ENCODE results near the gene GBX1.

GBX1 gene

GRCh38 chr7:151204383-151205032, 37.0 kb upstream of the GBX1 start:
- DNase-seq (ENCODE audit: low spot score) = no peak
- CTCF ChIA-PET = interaction anchor here (0.6 kb wide), 1 partner anchor 100 kb away, joined by 4 read pairs; no protein-coding TSS in a partner anchor
- no peak overlapping the region for H3K27ac ChIP-seq
- no peak for TF ChIP-seq CTCF (conservative IDR thresholded peaks at IDR 0.05; ENCODE audit: low read depth)
- POLR2A ChIA-PET (ENCODE audit: low non-redundant PET) = no interaction called here

GRCh38 chr7:151202836-151203235, 35.3 kb upstream of the GBX1 start:
- ChIA-PET POLR2A (ENCODE audit: low non-redundant PET) (no interaction called here), CTCF (no interaction called here)
- no peak for DNase-seq (ENCODE audit: low spot score)
- TF ChIP-seq CTCF (conservative IDR thresholded peaks at IDR 0.05; ENCODE audit: low read depth) = no peak
- no peak overlapping the region for H3K27ac ChIP-seq

GRCh38 chr7:151201751-151202150, 34.3 kb upstream of the GBX1 start:
- H3K27ac ChIP-seq = no peak overlapping the region
- ChIA-PET CTCF (no interaction called here), POLR2A (ENCODE audit: low non-redundant PET) (no interaction called here)
- DNase-seq (ENCODE audit: low spot score) = no peak
- TF ChIP-seq CTCF (conservative IDR thresholded peaks at IDR 0.05; ENCODE audit: low read depth) = no peak

- DNase-seq (ENCODE audit: low spot score) = no peak
- TF ChIP-seq CTCF (conservative IDR thresholded peaks at IDR 0.05; ENCODE audit: low read depth) = no peak
- no peak overlapping the region for H3K27ac ChIP-seq
- CTCF ChIA-PET = no interaction called here
- POLR2A ChIA-PET (ENCODE audit: low non-redundant PET) = no interaction called here
Observed at GRCh38 chr7:151201344-151201743, 33.9 kb upstream of the GBX1 start.

GRCh38 chr7:151198945-151199848, 31.7 kb upstream of the GBX1 start:
- no peak for DNase-seq (ENCODE audit: low spot score)
- no peak for TF ChIP-seq CTCF (conservative IDR thresholded peaks at IDR 0.05; ENCODE audit: low read depth)
- H3K27ac ChIP-seq = no peak overlapping the region
- ChIA-PET CTCF (no interaction called here), POLR2A (ENCODE audit: low non-redundant PET) (no interaction called here)

GRCh38 chr7:151197932-151198331, 30.4 kb upstream of the GBX1 start:
- ChIA-PET CTCF (no interaction called here), POLR2A (ENCODE audit: low non-redundant PET) (no interaction called here)
- TF ChIP-seq CTCF (conservative IDR thresholded peaks at IDR 0.05; ENCODE audit: low read depth) = no peak
- DNase-seq (ENCODE audit: low spot score) = no peak
- H3K27ac ChIP-seq = no peak overlapping the region

Data from RWPE1 (cell line).